Keratinocyte (primary cell): ENCODE measurements around the gene BLCAP. TPM values are rescaled to one million over a fixed set of nuclear protein-coding genes. Genes with fewer than 3 reads are reported as not detected.

Source experiments
- DNase-seq: peaks from one replicate; pipeline ENCODE4 v3.0.0-alpha.2; 2011; ENCODE audit warnings: low read depth, missing footprints, low spot score
- FAIRE-seq: peaks from 2 replicates; lab custom pipeline; 2011; peaks lifted over from hg19 to GRCh38; lab: Jason Lieb, UNC
- H2AFZ ChIP-seq: 2 replicates; pipeline ENCODE4 v1.6.0; 2012; ENCODE audit warnings: low read length, control low read depth, inconsistent platforms; ENCODE audit not compliant: control insufficient read depth
- H3K27ac ChIP-seq: 2 replicates; pipeline ENCODE4 v1.5.1; 2011; ENCODE audit warnings: low read length; ENCODE audit not compliant: control insufficient read depth, insufficient read depth
- H3K27me3 ChIP-seq: 3 replicates; pipeline ENCODE4 v1.6.0; 2011; ENCODE audit warnings: low read length; ENCODE audit not compliant: control insufficient read depth, insufficient read depth; ENCODE audit errors: extremely low read depth
- H3K36me3 ChIP-seq, 2 experiments: 2 replicates in 1 of 2; 3 replicates in 1 of 2; pipeline ENCODE4 v1.5.1; 2011; ENCODE audit warnings: low read length in 2 of 2, mild to moderate bottlenecking in 1 of 2; ENCODE audit not compliant: control insufficient read depth in 2 of 2, insufficient read depth in 2 of 2; ENCODE audit errors: extremely low read depth in 1 of 2
- H3K4me1 ChIP-seq: 3 replicates; pipeline ENCODE4 v1.5.1; 2011; ENCODE audit warnings: low read length; ENCODE audit not compliant: control insufficient read depth, insufficient read depth; ENCODE audit errors: extremely low read depth
- H3K4me2 ChIP-seq: 3 replicates; pipeline ENCODE4 v1.6.0; 2011; ENCODE audit warnings: low read depth, low read length; ENCODE audit not compliant: control insufficient read depth, insufficient read depth; ENCODE audit errors: extremely low read depth
- H3K4me3 ChIP-seq, 3 experiments: fragments of 200-600 bp in 1 of 3; sonication (generic) in 1 of 3; 2 replicates in 2 of 3; 3 replicates in 1 of 3; pipeline ENCODE4 v1.5.1; 2011 to 2016; ENCODE audit warnings: low read length in 3 of 3, mild to moderate bottlenecking in 3 of 3, control low read depth in 2 of 3, inconsistent platforms in 1 of 3, low read depth in 1 of 3, mixed read lengths in 1 of 3, mixed run types in 1 of 3, moderate library complexity in 1 of 3; ENCODE audit not compliant: control insufficient read depth in 2 of 3, insufficient read depth in 2 of 3; ENCODE audit errors: extremely low read depth in 1 of 3
- H3K79me2 ChIP-seq: 2 replicates; pipeline ENCODE4 v1.6.0; 2012; ENCODE audit warnings: low read length; ENCODE audit not compliant: control insufficient read depth, insufficient read depth
- H3K9ac ChIP-seq: 3 replicates; pipeline ENCODE4 v1.6.0; 2011; ENCODE audit warnings: low read length; ENCODE audit not compliant: control insufficient read depth, insufficient read depth; ENCODE audit errors: extremely low read depth
- H3K9me1 ChIP-seq: 3 replicates; pipeline ENCODE4 v1.6.0; 2011; ENCODE audit warnings: low read length; ENCODE audit not compliant: control insufficient read depth, insufficient read depth; ENCODE audit errors: extremely low read depth
- H3K9me3 ChIP-seq: 2 replicates; pipeline ENCODE4 v1.5.1; 2012; ENCODE audit warnings: low read depth, low read length; ENCODE audit not compliant: control insufficient read depth
- H4K20me1 ChIP-seq: 3 replicates; pipeline ENCODE4 v1.6.0; 2011; ENCODE audit warnings: low read length; ENCODE audit not compliant: control insufficient read depth, insufficient read depth; ENCODE audit errors: extremely low read depth
- EZH2 ChIP-seq: IDR thresholded peaks from one replicate; pipeline ENCODE4 v1.6.1; 2012; ENCODE audit warnings: inconsistent platforms, mild to moderate bottlenecking, low read length, moderate library complexity
- dilution Hi-C: fragments of 300-500 bp; cut with MboI; formaldehyde crosslinking; loops from one replicate; pipeline ENCODE4 v1.7.0; 2020; ENCODE audit warnings: low sequenced_read_pairs; ENCODE audit not compliant: extremely low pct_ligation_motif_present
- polyA plus RNA-seq, 5 experiments: library from polyadenylated mRNA; depleted of rRNA in 3 of 5; stranded (reverse) in 3 of 5; stranded (forward) in 1 of 5; unstranded in 1 of 5; fragments of >200 nt; gene quantifications; 1 replicate in 1 of 5; 2 replicates in 3 of 5; 3 replicates in 1 of 5; pipeline versions ENCODE4 v1.2.1 to v1.2.3, GENCODE V29; 2011 to 2012; ENCODE audit warnings: missing spikeins in 2 of 5, low read depth in 1 of 5, low replicate concordance in 1 of 5
- TF ChIP-seq, protein P1 (sequence below), 3 experiments: IDR thresholded peaks in 1 of 3; conservative IDR thresholded peaks in 1 of 3; optimal IDR thresholded peaks in 1 of 3; 2 replicates in 2 of 3; 3 replicates in 1 of 3; pipeline versions ENCODE3 to v1.5.1; 2011; ENCODE audit warnings: low read length in 3 of 3, mild to moderate bottlenecking in 3 of 3, moderate library complexity in 2 of 3, control low read depth in 1 of 3, inconsistent platforms in 1 of 3; ENCODE audit not compliant: insufficient read depth in 2 of 3; ENCODE audit errors: extremely low read depth in 1 of 3

BLCAP gene
- polyA plus RNA-seq, 1 donor (not counting 4 experiments of a cell fraction or from before 2014, with no cell fraction given), result 209 TPM

DNA sequence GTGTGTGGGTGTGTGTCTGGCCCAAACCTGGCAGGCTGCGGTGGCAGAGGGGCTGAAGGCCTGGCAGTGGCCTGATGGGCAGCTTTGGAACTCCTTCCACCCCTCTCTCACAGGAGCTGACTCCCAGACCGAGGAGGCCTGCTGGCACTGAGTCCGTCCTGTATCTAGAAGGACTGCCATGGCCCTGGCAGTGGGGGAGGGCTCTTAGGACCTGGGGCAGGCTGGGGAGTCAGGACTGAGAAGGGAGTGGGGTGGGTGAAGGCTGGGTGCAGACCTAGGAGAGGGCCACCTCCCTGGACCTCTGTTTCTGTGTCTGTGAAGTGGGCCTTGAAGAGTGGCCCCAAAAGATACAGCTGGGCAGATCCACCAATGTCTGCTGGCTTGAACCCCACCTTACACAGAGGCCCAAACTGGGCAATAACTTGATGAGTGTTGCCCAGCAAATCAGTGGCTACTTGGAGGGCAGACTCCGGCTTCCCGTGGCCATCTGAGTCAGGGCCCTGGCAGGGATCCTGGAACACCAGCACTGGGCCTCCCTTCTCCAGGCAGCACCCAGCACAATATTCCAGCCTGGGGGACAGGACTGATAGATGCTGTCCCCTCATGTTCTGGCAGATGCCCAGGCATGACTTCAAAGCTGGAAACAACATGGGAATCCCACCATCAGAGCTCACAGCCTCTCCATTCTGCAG is 46.7 kb upstream of the BLCAP start:
- no peak for DNase-seq
- no peaks in the 10 kb centered on the region for H3K9me3 ChIP-seq
- no peaks in the 10 kb centered on the region for H3K9me1 ChIP-seq
- H3K36me3 ChIP-seq, result no peaks in the 10 kb centered on the region
- dilution Hi-C loops, result no loop called here
- no peak overlapping the region for H3K4me3 ChIP-seq
- no peak overlapping the region for H3K27ac ChIP-seq
- no peaks in the 10 kb centered on the region for H3K79me2 ChIP-seq
- no peaks in the 10 kb centered on the region for H3K4me1 ChIP-seq
- TF ChIP-seq, protein P1, sequence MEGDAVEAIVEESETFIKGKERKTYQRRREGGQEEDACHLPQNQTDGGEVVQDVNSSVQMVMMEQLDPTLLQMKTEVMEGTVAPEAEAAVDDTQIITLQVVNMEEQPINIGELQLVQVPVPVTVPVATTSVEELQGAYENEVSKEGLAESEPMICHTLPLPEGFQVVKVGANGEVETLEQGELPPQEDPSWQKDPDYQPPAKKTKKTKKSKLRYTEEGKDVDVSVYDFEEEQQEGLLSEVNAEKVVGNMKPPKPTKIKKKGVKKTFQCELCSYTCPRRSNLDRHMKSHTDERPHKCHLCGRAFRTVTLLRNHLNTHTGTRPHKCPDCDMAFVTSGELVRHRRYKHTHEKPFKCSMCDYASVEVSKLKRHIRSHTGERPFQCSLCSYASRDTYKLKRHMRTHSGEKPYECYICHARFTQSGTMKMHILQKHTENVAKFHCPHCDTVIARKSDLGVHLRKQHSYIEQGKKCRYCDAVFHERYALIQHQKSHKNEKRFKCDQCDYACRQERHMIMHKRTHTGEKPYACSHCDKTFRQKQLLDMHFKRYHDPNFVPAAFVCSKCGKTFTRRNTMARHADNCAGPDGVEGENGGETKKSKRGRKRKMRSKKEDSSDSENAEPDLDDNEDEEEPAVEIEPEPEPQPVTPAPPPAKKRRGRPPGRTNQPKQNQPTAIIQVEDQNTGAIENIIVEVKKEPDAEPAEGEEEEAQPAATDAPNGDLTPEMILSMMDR (optimal IDR thresholded peaks at IDR 0.05 in 1 of 3, IDR thresholded peaks at IDR 0.05 in 1 of 3, conservative IDR thresholded peaks at IDR 0.05 in 1 of 3; ENCODE audit: extremely low read depth in 1 of 3, insufficient read depth in 2 of 3, low read length in 3 of 3), result no peak
- TF ChIP-seq EZH2, result no peak
- H3K4me2 ChIP-seq, result no peak overlapping the region
- H3K27me3 ChIP-seq, result peaks cover 16% of the 10 kb centered on the region
- H4K20me1 ChIP-seq, result no peaks in the 10 kb centered on the region
- FAIRE-seq, result no peak
- H2AFZ ChIP-seq, result no peak overlapping the region
- H3K9ac ChIP-seq, result no peak overlapping the region

DNA sequence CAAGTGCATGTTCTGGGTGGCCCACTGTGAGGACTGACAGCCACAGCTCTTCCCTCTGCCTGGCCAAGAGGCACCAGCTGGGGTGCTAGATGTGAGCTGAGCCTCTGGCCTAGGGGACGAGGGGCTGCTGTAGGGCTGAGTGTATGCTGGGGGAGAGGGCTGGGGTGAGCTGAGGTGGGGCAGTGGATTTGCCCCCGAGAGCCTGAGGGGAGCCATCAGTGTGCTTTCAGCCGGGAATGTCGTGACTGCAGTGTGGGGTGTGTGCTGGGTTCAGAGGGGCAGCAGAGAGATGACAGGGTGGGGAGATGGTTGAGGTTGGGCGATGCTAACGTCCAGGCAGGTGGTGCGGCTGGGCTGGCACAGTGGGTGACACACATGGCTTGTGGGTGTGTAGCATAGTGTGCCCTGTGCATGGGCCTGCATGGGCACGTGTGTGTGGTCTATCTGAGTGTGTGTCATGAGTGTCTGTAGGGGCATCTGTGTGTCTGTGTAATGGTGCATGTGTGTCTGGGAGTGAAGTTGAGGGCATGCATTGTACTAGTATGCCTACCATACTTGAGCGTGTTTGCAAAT is 46.0 kb upstream of the BLCAP start:
- no peak overlapping the region for H3K4me2 ChIP-seq
- H3K27ac ChIP-seq, result no peak overlapping the region
- no peaks in the 10 kb centered on the region for H3K36me3 ChIP-seq
- DNase-seq (no peak), FAIRE-seq (no peak)
- TF ChIP-seq EZH2, result no peak
- TF ChIP-seq, protein P1 (optimal IDR thresholded peaks at IDR 0.05 in 1 of 3, IDR thresholded peaks at IDR 0.05 in 1 of 3, conservative IDR thresholded peaks at IDR 0.05 in 1 of 3; ENCODE audit: extremely low read depth in 1 of 3, insufficient read depth in 2 of 3, low read length in 3 of 3), result no peak
- H3K79me2 ChIP-seq, result no peaks in the 10 kb centered on the region
- H3K9me1 ChIP-seq, result no peaks in the 10 kb centered on the region
- dilution Hi-C loops, result no loop called here
- H3K27me3 ChIP-seq, result peaks cover 12% of the 10 kb centered on the region
- no peak overlapping the region for H3K4me3 ChIP-seq
- no peaks in the 10 kb centered on the region for H3K4me1 ChIP-seq
- no peak overlapping the region for H3K9ac ChIP-seq
- no peaks in the 10 kb centered on the region for H4K20me1 ChIP-seq
- H2AFZ ChIP-seq, result no peak overlapping the region
- H3K9me3 ChIP-seq, result no peaks in the 10 kb centered on the region
